Ascending aorta (tissue), 2 donors: Measurements from ENCODE around the gene OTOP2. TPM values are rescaled to one million over a fixed set of nuclear protein-coding genes. Genes with fewer than 3 reads are reported as not detected.

Experiments
- DNase-seq, 2 donors: peaks; one replicate each; pipeline ENCODE4 v3.0.0-alpha.2; 2019; ENCODE audit warnings: low spot score in 2 of 2
- H3K27ac ChIP-seq, 2 donors: fragments of 200-600 bp; sonication (generic); one replicate each; pipeline ENCODE4 v1.5.1; 2016 to 2017; ENCODE audit warnings: mild to moderate bottlenecking in 1 of 2
- H3K27me3 ChIP-seq: fragments of 200-600 bp; sonication (generic); one replicate; pipeline ENCODE4 v1.5.1; 2017
- H3K36me3 ChIP-seq, 2 donors: fragments of 200-600 bp; sonication (generic); one replicate each; pipeline ENCODE4 v1.5.1; 2016
- H3K4me1 ChIP-seq, 2 donors: fragments of 200-600 bp; sonication (generic); one replicate each; pipeline ENCODE4 v1.5.1; 2016 to 2017; ENCODE audit warnings: mild to moderate bottlenecking in 1 of 2
- H3K4me3 ChIP-seq, 2 donors: fragments of 200-600 bp; sonication (generic); one replicate each; pipeline ENCODE4 v1.5.1; 2016 to 2017; ENCODE audit warnings: mild to moderate bottlenecking in 1 of 2
- H3K9me3 ChIP-seq, 2 donors: fragments of 200-600 bp; sonication (generic); one replicate each; pipeline ENCODE4 v1.5.1; 2016
- CTCF ChIP-seq, 3 experiments: fragments of 200-600 bp in 2 of 3; fragments of 450-650 bp in 1 of 3; sonication (generic) in 2 of 3; IDR thresholded peaks; one replicate each; pipeline ENCODE4 v1.5.1; 2016 to 2019; ENCODE audit warnings: antibody characterized with exemption in 3 of 3, mild to moderate bottlenecking in 1 of 3, moderate library complexity in 1 of 3
- intact Hi-C: fragments of 100-400 bp; cut with DNase I; formaldehyde crosslinking; loops from one replicate; pipeline ENCODE4 v1.15.1; 2023
- total RNA-seq: library from RNA; depleted of rRNA; stranded (reverse); fragments of >200 nt; gene quantifications from one replicate; pipeline ENCODE4 v1.1.0, GENCODE V29; 2016

The OTOP2 gene
- total RNA-seq = not detected

- intact Hi-C loops = no loop called here
- Histone ChIP-seq H3K36me3 (no peaks in the 10 kb centered on the region), H3K27ac (no peak within 1 kb of the TSS), H3K27me3 (peaks cover 31% of the 10 kb centered on the region), H3K4me3 (peak within 1 kb of the TSS; percentile 41 to 55), H3K4me1 (peaks cover 10 to 11% of the 10 kb centered on the region in 2 donors), H3K9me3 (no peaks in the 10 kb centered on the region)
- no peak for TF ChIP-seq CTCF (IDR thresholded peaks at IDR 0.05)
- no peak for DNase-seq
Measured at GRCh38 chr17:74924250-74924948, at the start of gene OTOP2. Gene OTOP2, plus strand, starts transcription at chr17:74924273. Its CDS starts 360 bp downstream, at chr17:74924633.

- no peak overlapping the region for H3K4me3 ChIP-seq
- no peak for TF ChIP-seq CTCF (IDR thresholded peaks at IDR 0.05)
- peaks cover 6 to 16% of the 10 kb centered on the region in 2 donors for H3K4me1 ChIP-seq
- H3K9me3 ChIP-seq = no peaks in the 10 kb centered on the region
- no peak for DNase-seq
- H3K27ac ChIP-seq = no peak overlapping the region
- H3K27me3 ChIP-seq = no peaks in the 10 kb centered on the region
- no peaks in the 10 kb centered on the region for H3K36me3 ChIP-seq
- intact Hi-C loops = loop anchor here (5.0 to 10.0 kb wide), 4 partner anchors 427 to 1780 kb away; partner anchors contain the start of genes GPRC5C, SLC39A11 and TTYH2
Measured at GRCh38 chr17:74874615-74875037, 49.4 kb upstream of the OTOP2 start.

- intact Hi-C loops = loop anchor here (10.0 kb wide), 2 partner anchors 661 to 1781 kb away; partner anchors contain the start of genes SLC39A11 and TTYH2
- no peak overlapping the region for H3K4me3 ChIP-seq
- DNase-seq = no peak
- no peaks in the 10 kb centered on the region for H3K9me3 ChIP-seq
- no peak overlapping the region for H3K27ac ChIP-seq
- H3K36me3 ChIP-seq = no peaks in the 10 kb centered on the region
- TF ChIP-seq CTCF (IDR thresholded peaks at IDR 0.05) = no peak
- peaks cover 6 to 16% of the 10 kb centered on the region in 2 donors for H3K4me1 ChIP-seq
- no peaks in the 10 kb centered on the region for H3K27me3 ChIP-seq
Measured at GRCh38 chr17:74875155-74875976, 48.7 kb upstream of the OTOP2 start.

- Histone ChIP-seq H3K9me3 (no peaks in the 10 kb centered on the region), H3K36me3 (no peaks in the 10 kb centered on the region), H3K27me3 (no peaks in the 10 kb centered on the region), H3K27ac (no peak overlapping the region), H3K4me1 (peaks cover 6 to 16% of the 10 kb centered on the region in 2 donors), H3K4me3 (no peak overlapping the region)
- intact Hi-C loops = loop anchor here (10.0 kb wide), 2 partner anchors 661 to 1781 kb away; partner anchors contain the start of genes SLC39A11 and TTYH2
- no peak for TF ChIP-seq CTCF (IDR thresholded peaks at IDR 0.05)
- no peak for DNase-seq
Measured at GRCh38 chr17:74875977-74876593, 48.0 kb upstream of the OTOP2 start.
